ENCODE data around the gene PPP1R37. TPM values are rescaled to one million over a fixed set of nuclear protein-coding genes. Genes with fewer than 3 reads are reported as not detected.

Gene PPP1R37
- total RNA-seq, 2 donors from 2014 or later: 21.7 to 22.9 TPM

- H3K27me3 ChIP-seq: no peaks in the 10 kb centered on the region
- H3K27ac ChIP-seq: no peak overlapping the region
- H3K4me3 ChIP-seq: no peak overlapping the region
- no peak for DNase-seq (ENCODE audit: low spot score)
- no peak for TF ChIP-seq CTCF (IDR thresholded peaks at IDR 0.05)
- H3K4me1 ChIP-seq: no peaks in the 10 kb centered on the region
- no peaks in the 10 kb centered on the region for H3K9me3 ChIP-seq
- peaks cover 73% of the 10 kb centered on the region for H3K36me3 ChIP-seq
These were observed 23.9 kb upstream of the PPP1R37 start for GRCh38 chr19:45069056-45069455.

- H3K36me3 ChIP-seq: peaks cover 62% of the 10 kb centered on the region
- no peak overlapping the region for H3K4me3 ChIP-seq
- no peak for TF ChIP-seq CTCF (IDR thresholded peaks at IDR 0.05)
These were observed 22.8 kb upstream of the PPP1R37 start for GRCh38 chr19:45070214-45070613.

GRCh38 chr19:45070861-45071544 lies 22.0 kb upstream of the PPP1R37 start:
- Histone ChIP-seq H3K4me3 (no peak overlapping the region), H3K36me3 (peaks cover 54% of the 10 kb centered on the region), H3K9me3 (no peaks in the 10 kb centered on the region), H3K4me1 (peaks cover 0 to 12% of the 10 kb centered on the region in 2 donors), H3K27me3 (no peaks in the 10 kb centered on the region), H3K27ac (no peak overlapping the region)
- TF ChIP-seq CTCF (IDR thresholded peaks at IDR 0.05): no peak
- no peak for DNase-seq (ENCODE audit: low spot score)

More at GRCh38 chr19:45070214-45070613, 22.8 kb upstream of the PPP1R37 start:
- DNase-seq (ENCODE audit: low spot score): no peak
- Histone ChIP-seq H3K4me1 (peaks cover 0 to 4% of the 10 kb centered on the region in 2 donors), H3K27ac (no peak overlapping the region), H3K27me3 (no peaks in the 10 kb centered on the region), H3K9me3 (no peaks in the 10 kb centered on the region)

DNA sequence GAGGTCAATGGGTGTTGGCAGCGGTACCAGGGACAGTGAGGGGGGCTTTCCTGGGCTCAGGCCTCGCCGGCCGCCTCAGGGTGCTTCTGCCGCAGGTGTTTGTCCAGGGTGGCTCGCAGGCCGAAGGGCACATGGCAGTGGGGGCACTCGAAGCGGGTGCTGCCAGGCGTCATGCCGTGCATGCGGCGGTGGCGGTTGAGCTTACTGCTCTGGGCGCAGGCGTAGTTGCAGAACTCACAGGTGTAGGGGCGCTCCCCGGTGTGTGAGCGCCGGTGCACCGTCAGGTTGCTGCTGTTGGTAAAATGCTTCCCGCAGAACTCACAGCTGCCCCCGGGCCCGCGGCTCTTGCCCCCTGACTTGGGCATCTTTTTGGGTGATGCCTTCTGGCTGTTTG lies 21.4 kb upstream of the PPP1R37 start:
- Histone ChIP-seq H3K4me1 (peaks cover 0 to 16% of the 10 kb centered on the region in 2 donors), H3K27ac (no peak overlapping the region), H3K9me3 (no peaks in the 10 kb centered on the region), H3K36me3 (peaks cover 51% of the 10 kb centered on the region), H3K4me3 (no peak overlapping the region), H3K27me3 (no peaks in the 10 kb centered on the region)
- TF ChIP-seq CTCF (IDR thresholded peaks at IDR 0.05): no peak
- no peak for DNase-seq (ENCODE audit: low spot score)

DNA sequence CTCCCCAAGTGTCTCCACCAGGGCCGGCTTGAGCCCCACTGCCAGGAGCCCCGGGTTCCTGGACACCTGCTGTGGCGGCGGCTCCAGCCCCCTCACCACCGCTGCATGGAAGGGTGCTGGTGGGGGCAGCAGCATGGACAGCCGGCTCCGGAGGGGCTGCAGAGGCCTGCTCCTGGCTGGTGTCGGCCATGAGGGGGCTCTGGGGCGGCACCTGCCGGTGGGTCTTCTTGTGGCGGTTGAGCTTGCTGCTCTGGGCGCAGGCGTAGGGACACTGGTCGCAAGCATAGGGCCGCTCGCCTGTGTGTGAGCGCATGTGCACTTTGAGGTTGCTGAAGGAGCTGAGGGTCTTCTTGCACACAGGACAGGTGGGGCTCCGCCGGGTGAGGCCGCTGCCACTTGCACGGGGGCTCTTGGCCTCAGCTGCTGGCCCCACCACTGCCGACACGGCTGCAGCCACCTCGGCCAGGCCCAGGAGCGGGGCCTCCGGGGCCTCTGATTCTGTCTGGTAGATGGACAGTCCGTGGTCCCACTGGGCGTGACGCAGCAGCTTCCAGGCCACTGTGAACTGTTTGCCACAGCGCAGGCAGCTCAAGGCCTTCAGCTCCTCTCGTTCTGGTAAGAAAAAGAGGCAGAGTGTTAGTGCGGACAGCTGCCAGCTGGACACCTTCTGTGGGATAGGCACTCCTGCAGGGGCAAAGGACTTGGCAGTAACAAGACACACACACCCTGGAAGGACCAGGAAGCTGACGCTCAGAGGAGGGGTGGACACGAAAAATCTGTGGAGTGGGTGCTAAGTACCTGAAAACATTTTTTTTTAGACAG lies 20.8 kb upstream of the PPP1R37 start:
- Histone ChIP-seq H3K4me1 (peaks cover 0 to 23% of the 10 kb centered on the region in 2 donors), H3K36me3 (peaks cover 45% of the 10 kb centered on the region), H3K9me3 (no peaks in the 10 kb centered on the region), H3K27ac (no peak overlapping the region), H3K4me3 (no peak overlapping the region), H3K27me3 (no peaks in the 10 kb centered on the region)
- no peak for DNase-seq (ENCODE audit: low spot score)
- TF ChIP-seq CTCF (IDR thresholded peaks at IDR 0.05): no peak

Measured in right atrium auricular region (tissue), 2 donors.